K562 (cell line): ENCODE measurements around the gene TUT1.

ENCODE experiments used
- RBM22 ChIP-seq: fragments of 200-400 bp; formaldehyde crosslinking; IDR thresholded peaks from 2 replicates; pipeline ENCODE4 v1.6.1; 2018; ENCODE audit warnings: low read length, low read depth; ENCODE audit not compliant: poor library complexity, severe bottlenecking
- TCF7 ChIP-seq: sonication (generic); IDR thresholded peaks from 2 replicates; pipeline ENCODE4 v1.6.1; 2016; ENCODE audit warnings: antibody characterized with exemption, borderline replicate concordance
- TF ChIP-seq, protein P1 (sequence below): sonication (generic); formaldehyde crosslinking; IDR thresholded peaks from 2 replicates; pipeline ENCODE4 v1.8.1; 2022; ENCODE audit warnings: missing genetic modification reagents
- TF ChIP-seq, protein P2 (sequence below), 3 experiments: IDR thresholded peaks in 2 of 3; conservative IDR thresholded peaks in 1 of 3; 2 replicates each; pipeline ENCODE4 v1.5.1; 2011 to 2012; ENCODE audit warnings: low read length in 3 of 3, mild to moderate bottlenecking in 3 of 3, control low read depth in 2 of 3, improper control_type of control experiment in 1 of 3, inconsistent platforms in 1 of 3, low read depth in 1 of 3, mixed read lengths in 1 of 3, moderate library complexity in 1 of 3; ENCODE audit not compliant: insufficient read depth in 2 of 3

DNA sequence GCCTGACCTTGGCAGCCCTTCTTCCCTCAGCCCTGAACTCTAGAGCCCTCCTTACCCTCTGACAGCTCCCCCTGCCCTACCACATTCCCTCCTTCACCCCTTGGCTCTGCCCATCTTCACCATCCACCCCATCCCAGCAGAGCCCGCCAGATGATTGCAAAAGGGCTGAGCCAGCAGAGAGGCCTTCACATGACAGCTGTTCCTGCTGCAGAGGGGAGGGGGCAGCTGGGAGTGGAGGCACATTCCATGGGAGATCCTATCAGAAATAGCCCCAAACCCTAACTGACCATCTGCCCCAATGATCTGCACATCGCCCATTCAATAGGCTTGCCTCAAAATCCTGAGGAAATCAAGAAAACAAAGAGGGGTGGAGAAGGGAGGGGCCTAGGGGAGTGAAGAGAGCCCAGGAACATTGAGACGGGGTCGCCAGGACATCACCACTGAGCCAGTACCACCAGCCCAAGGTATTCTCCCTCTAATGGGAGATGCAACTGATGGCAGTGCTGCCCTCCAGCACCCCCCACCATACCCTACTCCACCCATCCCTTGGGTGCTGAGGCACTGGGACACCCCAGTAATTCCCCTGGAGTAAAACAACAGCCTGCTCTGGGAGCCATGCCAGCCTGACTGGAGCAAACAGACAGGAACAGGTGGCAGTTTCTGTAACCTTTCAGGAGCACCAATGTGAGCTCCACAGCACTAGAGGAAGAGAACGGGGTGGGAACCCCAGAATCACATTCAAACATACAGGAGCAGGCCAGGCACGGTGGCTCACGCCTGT, 36.7 kb downstream of the TUT1 start:
- no peak for TF ChIP-seq TCF7
- TF ChIP-seq, protein P1, sequence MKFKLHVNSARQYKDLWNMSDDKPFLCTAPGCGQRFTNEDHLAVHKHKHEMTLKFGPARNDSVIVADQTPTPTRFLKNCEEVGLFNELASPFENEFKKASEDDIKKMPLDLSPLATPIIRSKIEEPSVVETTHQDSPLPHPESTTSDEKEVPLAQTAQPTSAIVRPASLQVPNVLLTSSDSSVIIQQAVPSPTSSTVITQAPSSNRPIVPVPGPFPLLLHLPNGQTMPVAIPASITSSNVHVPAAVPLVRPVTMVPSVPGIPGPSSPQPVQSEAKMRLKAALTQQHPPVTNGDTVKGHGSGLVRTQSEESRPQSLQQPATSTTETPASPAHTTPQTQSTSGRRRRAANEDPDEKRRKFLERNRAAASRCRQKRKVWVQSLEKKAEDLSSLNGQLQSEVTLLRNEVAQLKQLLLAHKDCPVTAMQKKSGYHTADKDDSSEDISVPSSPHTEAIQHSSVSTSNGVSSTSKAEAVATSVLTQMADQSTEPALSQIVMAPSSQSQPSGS: no peak
- TF ChIP-seq, protein P2, sequence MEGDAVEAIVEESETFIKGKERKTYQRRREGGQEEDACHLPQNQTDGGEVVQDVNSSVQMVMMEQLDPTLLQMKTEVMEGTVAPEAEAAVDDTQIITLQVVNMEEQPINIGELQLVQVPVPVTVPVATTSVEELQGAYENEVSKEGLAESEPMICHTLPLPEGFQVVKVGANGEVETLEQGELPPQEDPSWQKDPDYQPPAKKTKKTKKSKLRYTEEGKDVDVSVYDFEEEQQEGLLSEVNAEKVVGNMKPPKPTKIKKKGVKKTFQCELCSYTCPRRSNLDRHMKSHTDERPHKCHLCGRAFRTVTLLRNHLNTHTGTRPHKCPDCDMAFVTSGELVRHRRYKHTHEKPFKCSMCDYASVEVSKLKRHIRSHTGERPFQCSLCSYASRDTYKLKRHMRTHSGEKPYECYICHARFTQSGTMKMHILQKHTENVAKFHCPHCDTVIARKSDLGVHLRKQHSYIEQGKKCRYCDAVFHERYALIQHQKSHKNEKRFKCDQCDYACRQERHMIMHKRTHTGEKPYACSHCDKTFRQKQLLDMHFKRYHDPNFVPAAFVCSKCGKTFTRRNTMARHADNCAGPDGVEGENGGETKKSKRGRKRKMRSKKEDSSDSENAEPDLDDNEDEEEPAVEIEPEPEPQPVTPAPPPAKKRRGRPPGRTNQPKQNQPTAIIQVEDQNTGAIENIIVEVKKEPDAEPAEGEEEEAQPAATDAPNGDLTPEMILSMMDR (IDR thresholded peaks at IDR 0.05 in 2 of 3, conservative IDR thresholded peaks at IDR 0.05 in 1 of 3; ENCODE audit: insufficient read depth in 2 of 3, low read depth in 1 of 3, low read length in 3 of 3): no peak
- TF ChIP-seq RBM22: no peak
